Measurements from ENCODE around the gene RPL19.

The RPL19 gene

GRCh38 chr17:39237586-39237985 lies 37.5 kb downstream of the RPL19 start:
- TF ChIP-seq CTCF (IDR thresholded peaks at IDR 0.05), result no peak

GRCh38 chr17:39238311-39238972 lies 38.4 kb downstream of the RPL19 start:
- no peak for TF ChIP-seq CTCF (IDR thresholded peaks at IDR 0.05)

GRCh38 chr17:39239640-39240314 lies 39.7 kb downstream of the RPL19 start:
- TF ChIP-seq CTCF (IDR thresholded peaks at IDR 0.05), result peak; percentile 51

GRCh38 chr17:39240631-39241030 lies 40.5 kb downstream of the RPL19 start:
- no peak for TF ChIP-seq CTCF (IDR thresholded peaks at IDR 0.05)

- no peak for TF ChIP-seq CTCF (IDR thresholded peaks at IDR 0.05)
Measured at GRCh38 chr17:39243155-39243554, 43.1 kb downstream of the RPL19 start.

- no peak for TF ChIP-seq CTCF (IDR thresholded peaks at IDR 0.05)
Measured at GRCh38 chr17:39244016-39244599, 44.0 kb downstream of the RPL19 start.

GRCh38 chr17:39244600-39245570 lies 44.8 kb downstream of the RPL19 start:
- TF ChIP-seq CTCF (IDR thresholded peaks at IDR 0.05), result peak; percentile 90

Data from LNCAP (cell line).